WTC11 (cell line): ENCODE measurements around the gene EMX1. TPM values are rescaled to one million over a fixed set of nuclear protein-coding genes. Genes with fewer than 3 reads are reported as not detected.

Source experiments
- ATAC-seq: fragments of 200-7000 bp; cut with Tn5 transposase; 2 replicates; pipeline ENCODE4 v1.10.0; 2021; ENCODE audit warnings: mild to moderate bottlenecking, moderate library complexity
- CTCF ChIA-PET: fragments of 300-600 bp; sonication (Branson Sonifier 250); formaldehyde crosslinking; loops from one replicate; lab custom pipeline; 2021; ENCODE audit warnings: antibody characterized with exemption; lab: Charles Lee
- POLR2A ChIA-PET: fragments of 350-600 bp; sonication (Branson Sonifier 250); formaldehyde crosslinking; loops from one replicate; lab custom pipeline; 2021; ENCODE audit warnings: antibody characterized with exemption; lab: Charles Lee
- DNase-seq: peaks from one replicate; pipeline ENCODE4 v3.0.0; 2021; ENCODE audit warnings: low spot score
- H3K27ac Mint-ChIP-seq: 2 replicates; pipeline ENCODE4 v1.8.0; 2021; ENCODE audit warnings: mixed read lengths
- H3K27me3 Mint-ChIP-seq: 2 replicates; pipeline ENCODE4 v1.8.0; 2021; ENCODE audit warnings: low read depth, mild to moderate bottlenecking, moderate library complexity, mixed read lengths
- H3K36me3 Mint-ChIP-seq: 2 replicates; pipeline ENCODE4 v1.8.0; 2021; ENCODE audit warnings: mixed read lengths
- H3K4me1 Mint-ChIP-seq: 2 replicates; pipeline ENCODE4 v1.8.0; 2022; ENCODE audit warnings: mixed read lengths
- H3K4me3 Mint-ChIP-seq: 2 replicates; pipeline ENCODE4 v1.8.0; 2021; ENCODE audit warnings: mild to moderate bottlenecking, moderate library complexity, mixed read lengths
- H3K9me3 Mint-ChIP-seq: 2 replicates; pipeline ENCODE4 v1.8.0; 2021; ENCODE audit warnings: mixed read lengths
- CBFB ChIP-seq: sonication (generic); formaldehyde crosslinking; IDR thresholded peaks from 2 replicates; pipeline ENCODE4 v1.8.1; 2022; ENCODE audit warnings: mild to moderate bottlenecking, low read depth, missing genetic modification reagents
- CREB1 ChIP-seq: sonication (generic); formaldehyde crosslinking; IDR thresholded peaks from 2 replicates; pipeline ENCODE4 v1.8.0; 2023; ENCODE audit warnings: mild to moderate bottlenecking, missing genetic modification reagents
- GRHL2 ChIP-seq: fragments of 250-450 bp; sonication (Bioruptor Pico); IDR thresholded peaks from 2 replicates; pipeline ENCODE4 v1.8.0; 2022; ENCODE audit warnings: mild to moderate bottlenecking, moderate library complexity; ENCODE audit not compliant: insufficient replicate concordance, severe bottlenecking
- NR1H2 ChIP-seq: sonication (generic); formaldehyde crosslinking; IDR thresholded peaks from 2 replicates; pipeline ENCODE4 v1.9.0; 2021; ENCODE audit warnings: mild to moderate bottlenecking, moderate library complexity, missing genetic modification reagents
- SMAD4 ChIP-seq: sonication (generic); formaldehyde crosslinking; IDR thresholded peaks from 2 replicates; pipeline ENCODE4 v1.8.0; 2022; ENCODE audit warnings: mild to moderate bottlenecking, missing genetic modification reagents
- ZNF121 ChIP-seq: sonication (generic); formaldehyde crosslinking; IDR thresholded peaks from 2 replicates; pipeline ENCODE4 v1.8.0; 2023; ENCODE audit warnings: missing genetic modification reagents
- ZNF317 ChIP-seq: sonication (generic); formaldehyde crosslinking; IDR thresholded peaks from 2 replicates; pipeline ENCODE4 v1.8.1; 2023; ENCODE audit warnings: low read depth, mild to moderate bottlenecking, moderate library complexity, missing genetic modification reagents, borderline replicate concordance
- total RNA-seq: library from RNA; stranded (reverse); gene quantifications from 3 replicates; pipeline ENCODE4 v1.2.3, GENCODE V29; 2021
- TF ChIP-seq, protein P1 (sequence below): sonication (generic); formaldehyde crosslinking; IDR thresholded peaks from 2 replicates; pipeline ENCODE4 v1.8.1; 2023; ENCODE audit warnings: mild to moderate bottlenecking, missing genetic modification reagents
- TF ChIP-seq, protein P2 (sequence below): fragments of 250-450 bp; sonication (Bioruptor Pico); IDR thresholded peaks from 2 replicates; pipeline ENCODE4 v1.9.0; 2021; ENCODE audit warnings: mild to moderate bottlenecking
- TF ChIP-seq, protein P3 (sequence below): sonication (generic); formaldehyde crosslinking; IDR thresholded peaks from 2 replicates; pipeline ENCODE4 v1.8.1; 2022; ENCODE audit warnings: low read depth, missing genetic modification reagents, borderline replicate concordance
- TF ChIP-seq, protein P4 (sequence below): sonication (generic); formaldehyde crosslinking; IDR thresholded peaks from 2 replicates; pipeline ENCODE4 v1.8.1; 2022; ENCODE audit warnings: missing genetic modification reagents, borderline replicate concordance
- TF ChIP-seq, protein P5 (sequence below): sonication (generic); formaldehyde crosslinking; IDR thresholded peaks from 2 replicates; pipeline ENCODE4 v1.8.0; 2023; ENCODE audit warnings: missing genetic modification reagents

EMX1 gene
- total RNA-seq, 1 experiment from 2014 or later: 3.8 TPM

DNA sequence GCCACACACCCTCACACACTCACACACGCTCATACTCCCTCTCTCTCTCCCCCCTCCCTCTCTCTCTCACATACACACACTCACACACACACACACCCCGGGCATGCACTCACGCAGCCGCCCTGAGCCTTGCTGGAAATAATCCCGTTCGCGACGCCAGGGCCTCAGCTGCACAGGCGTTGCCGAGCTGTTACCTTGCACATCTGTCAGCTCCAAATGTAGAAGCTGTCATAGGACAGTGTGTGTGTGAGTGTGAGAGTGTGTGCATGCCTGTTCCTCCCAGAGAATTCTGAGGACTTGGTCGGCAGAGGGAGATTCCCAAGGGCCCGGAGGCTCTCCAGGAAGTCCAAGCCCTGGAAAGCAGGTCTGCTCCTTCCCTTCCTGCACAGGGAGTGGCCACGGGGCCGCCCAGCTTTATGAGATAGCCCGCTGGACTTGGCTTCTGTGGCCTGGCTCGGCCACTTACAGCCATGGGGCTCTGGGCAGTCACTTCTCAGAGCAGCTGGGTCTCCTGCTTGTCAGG lies 21.5 kb upstream of the EMX1 start:
- Mint-ChIP-seq H3K9me3 (no peaks in the 10 kb centered on the region), H3K4me1 (peaks cover 30% of the 10 kb centered on the region), H3K4me3 (no peak overlapping the region), H3K36me3 (no peaks in the 10 kb centered on the region), H3K27ac (no peak overlapping the region), H3K27me3 (peaks cover 68% of the 10 kb centered on the region)
- POLR2A ChIA-PET: interaction anchor here (1.0 to 1.5 kb wide), 2 partner anchors 24 to 175 kb away, joined by 3 to 4 read pairs; partner anchors contain the start of gene SFXN5
- CTCF ChIA-PET: interaction anchor here (1.0 to 7.4 kb wide), 16 partner anchors 8 to 306 kb away, joined by 3 to 218 read pairs (median 38); partner anchors contain the start of genes EMX1, NOTO and SPR
- TF ChIP-seq, protein P1, sequence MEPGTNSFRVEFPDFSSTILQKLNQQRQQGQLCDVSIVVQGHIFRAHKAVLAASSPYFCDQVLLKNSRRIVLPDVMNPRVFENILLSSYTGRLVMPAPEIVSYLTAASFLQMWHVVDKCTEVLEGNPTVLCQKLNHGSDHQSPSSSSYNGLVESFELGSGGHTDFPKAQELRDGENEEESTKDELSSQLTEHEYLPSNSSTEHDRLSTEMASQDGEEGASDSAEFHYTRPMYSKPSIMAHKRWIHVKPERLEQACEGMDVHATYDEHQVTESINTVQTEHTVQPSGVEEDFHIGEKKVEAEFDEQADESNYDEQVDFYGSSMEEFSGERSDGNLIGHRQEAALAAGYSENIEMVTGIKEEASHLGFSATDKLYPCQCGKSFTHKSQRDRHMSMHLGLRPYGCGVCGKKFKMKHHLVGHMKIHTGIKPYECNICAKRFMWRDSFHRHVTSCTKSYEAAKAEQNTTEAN (CRISPR knock-in tag): peak; percentile 51; the same call in 1 of the 2 replicates
- no peak for TF ChIP-seq CREB1 (CRISPR knock-in tag)
- no peak for ATAC-seq
- no peak for DNase-seq

DNA sequence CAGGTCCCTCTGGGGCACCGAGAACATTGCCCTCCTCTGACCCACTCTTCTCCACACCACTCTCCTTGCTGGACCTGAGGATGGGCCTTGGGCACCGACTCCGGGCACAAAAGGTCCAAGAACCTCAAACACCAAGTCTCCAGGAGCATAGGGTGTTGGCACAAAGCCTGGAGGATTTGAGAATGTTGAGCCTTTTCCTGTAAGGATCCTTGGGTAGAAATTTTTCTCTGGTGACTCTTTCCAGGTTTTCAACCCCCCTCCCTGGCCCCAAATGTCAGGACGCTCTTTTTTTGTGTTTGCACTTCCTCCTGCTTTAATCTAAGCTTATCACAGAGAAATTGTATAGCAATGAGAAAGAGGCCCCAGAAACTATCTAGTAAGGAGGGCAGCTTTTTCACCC lies 20.9 kb upstream of the EMX1 start:
- H3K27me3 Mint-ChIP-seq: peaks cover 74% of the 10 kb centered on the region
- peaks cover 30% of the 10 kb centered on the region for H3K4me1 Mint-ChIP-seq
- H3K4me3 Mint-ChIP-seq: no peak overlapping the region
- DNase-seq (no peak), ATAC-seq (no peak)
- POLR2A ChIA-PET: interaction anchor here (1.0 kb wide), 1 partner anchor 24 kb away, joined by 3 read pairs; no protein-coding TSS in a partner anchor
- no peaks in the 10 kb centered on the region for H3K9me3 Mint-ChIP-seq
- no peak overlapping the region for H3K27ac Mint-ChIP-seq
- CTCF ChIA-PET: interaction anchor here (1.3 to 7.4 kb wide), 12 partner anchors 9 to 296 kb away, joined by 3 to 218 read pairs (median 89); partner anchors contain the start of genes EMX1 and SPR
- TF ChIP-seq, protein P2, sequence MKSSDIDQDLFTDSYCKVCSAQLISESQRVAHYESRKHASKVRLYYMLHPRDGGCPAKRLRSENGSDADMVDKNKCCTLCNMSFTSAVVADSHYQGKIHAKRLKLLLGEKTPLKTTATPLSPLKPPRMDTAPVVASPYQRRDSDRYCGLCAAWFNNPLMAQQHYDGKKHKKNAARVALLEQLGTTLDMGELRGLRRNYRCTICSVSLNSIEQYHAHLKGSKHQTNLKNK (CRISPR knock-in tag): no peak
- TF ChIP-seq SMAD4 (CRISPR knock-in tag) (no peak), NR1H2 (CRISPR knock-in tag) (no peak), ZNF317 (CRISPR knock-in tag) (no peak), ZNF121 (CRISPR knock-in tag) (no peak), CBFB (CRISPR knock-in tag) (no peak), GRHL2 (CRISPR knock-in tag) (no peak)
- TF ChIP-seq, protein P3, sequence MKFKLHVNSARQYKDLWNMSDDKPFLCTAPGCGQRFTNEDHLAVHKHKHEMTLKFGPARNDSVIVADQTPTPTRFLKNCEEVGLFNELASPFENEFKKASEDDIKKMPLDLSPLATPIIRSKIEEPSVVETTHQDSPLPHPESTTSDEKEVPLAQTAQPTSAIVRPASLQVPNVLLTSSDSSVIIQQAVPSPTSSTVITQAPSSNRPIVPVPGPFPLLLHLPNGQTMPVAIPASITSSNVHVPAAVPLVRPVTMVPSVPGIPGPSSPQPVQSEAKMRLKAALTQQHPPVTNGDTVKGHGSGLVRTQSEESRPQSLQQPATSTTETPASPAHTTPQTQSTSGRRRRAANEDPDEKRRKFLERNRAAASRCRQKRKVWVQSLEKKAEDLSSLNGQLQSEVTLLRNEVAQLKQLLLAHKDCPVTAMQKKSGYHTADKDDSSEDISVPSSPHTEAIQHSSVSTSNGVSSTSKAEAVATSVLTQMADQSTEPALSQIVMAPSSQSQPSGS (CRISPR knock-in tag): no peak
- TF ChIP-seq, protein P1 (CRISPR knock-in tag): no peak
- TF ChIP-seq, protein P4, sequence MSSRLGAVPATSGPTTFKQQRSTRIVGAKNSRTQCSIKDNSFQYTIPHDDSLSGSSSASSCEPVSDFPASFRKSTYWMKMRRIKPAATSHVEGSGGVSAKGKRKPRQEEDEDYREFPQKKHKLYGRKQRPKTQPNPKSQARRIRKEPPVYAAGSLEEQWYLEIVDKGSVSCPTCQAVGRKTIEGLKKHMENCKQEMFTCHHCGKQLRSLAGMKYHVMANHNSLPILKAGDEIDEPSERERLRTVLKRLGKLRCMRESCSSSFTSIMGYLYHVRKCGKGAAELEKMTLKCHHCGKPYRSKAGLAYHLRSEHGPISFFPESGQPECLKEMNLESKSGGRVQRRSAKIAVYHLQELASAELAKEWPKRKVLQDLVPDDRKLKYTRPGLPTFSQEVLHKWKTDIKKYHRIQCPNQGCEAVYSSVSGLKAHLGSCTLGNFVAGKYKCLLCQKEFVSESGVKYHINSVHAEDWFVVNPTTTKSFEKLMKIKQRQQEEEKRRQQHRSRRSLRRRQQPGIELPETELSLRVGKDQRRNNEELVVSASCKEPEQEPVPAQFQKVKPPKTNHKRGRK (CRISPR knock-in tag): no peak
- TF ChIP-seq, protein P5, sequence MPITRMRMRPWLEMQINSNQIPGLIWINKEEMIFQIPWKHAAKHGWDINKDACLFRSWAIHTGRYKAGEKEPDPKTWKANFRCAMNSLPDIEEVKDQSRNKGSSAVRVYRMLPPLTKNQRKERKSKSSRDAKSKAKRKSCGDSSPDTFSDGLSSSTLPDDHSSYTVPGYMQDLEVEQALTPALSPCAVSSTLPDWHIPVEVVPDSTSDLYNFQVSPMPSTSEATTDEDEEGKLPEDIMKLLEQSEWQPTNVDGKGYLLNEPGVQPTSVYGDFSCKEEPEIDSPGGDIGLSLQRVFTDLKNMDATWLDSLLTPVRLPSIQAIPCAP (CRISPR knock-in tag): no peak
- no peaks in the 10 kb centered on the region for H3K36me3 Mint-ChIP-seq
